GM19023 (cell line): Measurements from ENCODE around the gene TMEM131.
"Not testable (repeated sequence)": the region's sequence is repeated elsewhere in the genome, so short reads cannot be mapped to it uniquely, and the experiment has no call there.

Experiments
- ATAC-seq: cut with Tn5 transposase; IDR thresholded peaks from one replicate; pipeline ENCODE4 v1.9.1; 2021; ENCODE audit warnings: mild to moderate bottlenecking, moderate library complexity; ENCODE audit not compliant: unreplicated experiment

The TMEM131 gene

GRCh38 chr2:97871096-97871780, 124.5 kb downstream of the TMEM131 start:
- ATAC-seq, result no peak

- peak; percentile 99 for ATAC-seq
Measured at GRCh38 chr2:97870396-97870843, 125.3 kb downstream of the TMEM131 start.

- ATAC-seq, result no peak
Measured at GRCh38 chr2:97869722-97870346, 125.9 kb downstream of the TMEM131 start.

GRCh38 chr2:97868986-97869721, 126.6 kb downstream of the TMEM131 start:
- no peak for ATAC-seq

- ATAC-seq, result no peak
Measured at GRCh38 chr2:97863829-97864228, 131.9 kb downstream of the TMEM131 start.

- ATAC-seq, result no peak
Measured at GRCh38 chr2:97861177-97861576, 134.6 kb downstream of the TMEM131 start.

GRCh38 chr2:97858442-97858841, 137.3 kb downstream of the TMEM131 start:
- ATAC-seq, result no peak

- no peak for ATAC-seq
Measured at GRCh38 chr2:97857553-97857952, 138.2 kb downstream of the TMEM131 start.

GRCh38 chr2:97853057-97853456, 142.7 kb downstream of the TMEM131 start:
- ATAC-seq, result not testable (repeated sequence)

GRCh38 chr2:97851172-97851571, 144.6 kb downstream of the TMEM131 start:
- no peak for ATAC-seq

- no peak for ATAC-seq
Measured at GRCh38 chr2:97849881-97850528, 145.7 kb downstream of the TMEM131 start.

GRCh38 chr2:97848306-97848705, 147.4 kb downstream of the TMEM131 start:
- ATAC-seq, result no peak

- ATAC-seq, result not testable (repeated sequence)
Measured at GRCh38 chr2:97846716-97847115, 149.0 kb downstream of the TMEM131 start.

GRCh38 chr2:97845818-97846217, 149.9 kb downstream of the TMEM131 start:
- no peak for ATAC-seq

- ATAC-seq, result no peak
Measured at GRCh38 chr2:97845133-97845532, 150.6 kb downstream of the TMEM131 start.

GRCh38 chr2:97844311-97844859, 151.4 kb downstream of the TMEM131 start:
- ATAC-seq, result no peak

GRCh38 chr2:97840198-97840597, 155.6 kb downstream of the TMEM131 start:
- no peak for ATAC-seq

GRCh38 chr2:97834610-97835009, 161.1 kb downstream of the TMEM131 start:
- ATAC-seq, result no peak

GRCh38 chr2:97831121-97831520, 164.6 kb downstream of the TMEM131 start:
- ATAC-seq, result no peak

GRCh38 chr2:97829255-97829654, 166.5 kb downstream of the TMEM131 start:
- not testable (repeated sequence) for ATAC-seq

GRCh38 chr2:97827013-97827412, 168.7 kb downstream of the TMEM131 start:
- ATAC-seq, result not testable (repeated sequence)
